HG03066 (cell line): ENCODE results near the gene SMYD3.

Experiments
- ATAC-seq: cut with Tn5 transposase; IDR thresholded peaks from one replicate; pipeline ENCODE4 v1.9.1; 2021; ENCODE audit warnings: low read depth; ENCODE audit not compliant: unreplicated experiment

SMYD3 gene

GRCh38 chr1:246418565-246419312 is 88.3 kb downstream of the SMYD3 start:
- ATAC-seq: no peak

- no peak for ATAC-seq
Observed at GRCh38 chr1:246417813-246418564, 89.1 kb downstream of the SMYD3 start.

GRCh38 chr1:246417152-246417812 is 89.8 kb downstream of the SMYD3 start:
- no peak for ATAC-seq

GRCh38 chr1:246416261-246416660 is 90.8 kb downstream of the SMYD3 start:
- no peak for ATAC-seq

- no peak for ATAC-seq
Observed at GRCh38 chr1:246415028-246415427, 92.1 kb downstream of the SMYD3 start.

GRCh38 chr1:246413430-246413829 is 93.6 kb downstream of the SMYD3 start:
- ATAC-seq: no peak

- no peak for ATAC-seq
Observed at GRCh38 chr1:246404078-246404477, 103.0 kb downstream of the SMYD3 start.

GRCh38 chr1:246398126-246398813 is 108.8 kb downstream of the SMYD3 start:
- ATAC-seq: no peak

- ATAC-seq: no peak
Observed at GRCh38 chr1:246397046-246397445, 110.0 kb downstream of the SMYD3 start.

GRCh38 chr1:246396322-246396721 is 110.8 kb downstream of the SMYD3 start:
- no peak for ATAC-seq

GRCh38 chr1:246394121-246394520 is 113.0 kb downstream of the SMYD3 start:
- no peak for ATAC-seq

GRCh38 chr1:246390855-246391254 is 116.2 kb downstream of the SMYD3 start:
- no peak for ATAC-seq

- ATAC-seq: no peak
Observed at GRCh38 chr1:246384616-246385015, 122.5 kb downstream of the SMYD3 start.

GRCh38 chr1:246383791-246384190 is 123.3 kb downstream of the SMYD3 start:
- no peak for ATAC-seq

- no peak for ATAC-seq
Observed at GRCh38 chr1:246383239-246383589, 123.9 kb downstream of the SMYD3 start.

GRCh38 chr1:246382589-246383238 is 124.4 kb downstream of the SMYD3 start:
- ATAC-seq: no peak

GRCh38 chr1:246381452-246381851 is 125.6 kb downstream of the SMYD3 start:
- no peak for ATAC-seq

- ATAC-seq: no peak
Observed at GRCh38 chr1:246377625-246378153, 129.4 kb downstream of the SMYD3 start.

- ATAC-seq: no peak
Observed at GRCh38 chr1:246373828-246374569, 133.1 kb downstream of the SMYD3 start.

GRCh38 chr1:246372559-246372958 is 134.5 kb downstream of the SMYD3 start:
- ATAC-seq: no peak
